ENCODE data around the gene CBFA2T3.

Gene CBFA2T3

DNA sequence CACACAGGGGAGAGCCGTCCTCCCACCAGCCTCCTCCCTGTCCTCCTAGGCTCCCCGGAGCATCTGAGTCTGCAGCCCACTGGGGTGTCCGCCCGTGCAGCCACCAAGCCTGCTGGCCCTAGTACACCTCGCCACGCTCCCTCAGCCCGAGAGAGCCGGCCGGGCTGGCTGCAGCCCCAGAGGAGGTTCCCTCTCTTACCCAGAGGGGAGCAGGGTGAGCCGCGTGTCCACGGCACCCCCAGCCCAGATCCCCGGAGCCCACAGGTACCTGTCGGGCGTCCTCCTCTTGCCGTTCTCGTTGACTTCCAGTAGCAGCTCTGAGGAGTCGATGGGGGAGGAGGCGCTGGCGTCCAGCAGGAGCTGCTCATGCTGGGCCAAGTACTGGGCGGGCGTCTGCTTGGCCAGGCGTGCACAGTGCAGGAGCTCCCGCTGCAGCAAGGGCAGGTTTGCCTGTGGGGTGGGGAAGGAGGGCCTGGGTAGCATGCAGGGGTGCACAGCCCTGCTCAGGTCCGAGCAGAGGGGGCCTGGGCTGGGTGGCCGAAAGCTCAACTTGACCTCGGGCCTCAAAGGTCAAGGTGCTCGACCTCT is 91.2 kb downstream of the CBFA2T3 start:
- DNase-seq = no peak

DNA sequence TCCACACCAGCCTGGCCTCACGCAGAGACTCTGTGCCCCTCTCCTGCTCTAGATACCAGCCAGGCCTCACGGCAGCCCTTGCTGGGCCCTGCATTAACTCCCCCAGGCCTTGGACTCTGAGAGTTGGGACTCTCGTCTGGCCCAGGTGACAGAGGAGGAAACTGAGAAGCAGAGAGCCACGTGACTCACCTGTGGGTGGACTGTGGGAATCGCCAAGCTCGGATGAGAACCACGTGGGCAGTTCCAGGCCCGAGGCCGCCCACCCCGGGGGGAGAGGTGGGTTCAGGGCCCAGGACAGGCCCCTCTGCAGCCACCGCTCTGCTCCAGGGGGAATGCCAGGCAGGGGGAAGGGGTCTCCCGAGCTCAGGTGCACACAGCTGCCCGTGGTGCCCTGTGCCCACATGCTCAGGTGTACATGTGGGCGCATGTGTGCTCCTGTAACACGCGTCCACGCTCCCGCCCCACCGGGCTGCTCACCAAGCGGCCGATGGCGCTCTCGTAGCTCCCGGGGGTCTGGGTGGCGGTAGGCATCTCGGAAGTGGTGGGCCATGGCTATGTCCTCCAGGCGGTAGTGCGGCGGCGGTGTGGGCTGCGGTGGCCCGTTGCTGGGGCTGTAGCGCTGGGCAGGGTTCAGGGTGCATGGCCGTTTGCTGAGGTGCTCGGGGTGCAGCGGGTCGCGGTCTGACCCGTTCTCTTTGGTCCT is 92.3 kb downstream of the CBFA2T3 start:
- no peak for DNase-seq

DNA sequence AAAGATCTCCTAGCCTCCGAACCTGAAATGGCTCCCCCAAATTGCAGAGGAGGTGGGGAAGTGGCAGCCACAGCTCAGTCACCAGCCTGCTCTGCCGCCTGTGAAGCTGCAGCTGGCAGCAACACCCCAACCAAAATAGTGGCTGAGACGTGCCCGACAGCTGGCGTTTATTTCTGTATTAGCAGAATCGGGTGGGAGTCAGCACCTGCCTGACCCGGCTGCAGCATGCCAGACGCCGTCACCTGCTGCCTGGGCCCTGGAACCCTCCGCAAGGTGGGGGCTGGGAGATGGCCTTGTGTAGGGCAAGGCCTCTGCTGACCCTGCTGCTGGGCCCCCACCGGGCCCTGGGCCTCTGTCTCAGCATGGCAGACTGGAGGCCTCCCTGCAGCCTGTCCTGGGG is 93.1 kb downstream of the CBFA2T3 start:
- no peak for DNase-seq

DNA sequence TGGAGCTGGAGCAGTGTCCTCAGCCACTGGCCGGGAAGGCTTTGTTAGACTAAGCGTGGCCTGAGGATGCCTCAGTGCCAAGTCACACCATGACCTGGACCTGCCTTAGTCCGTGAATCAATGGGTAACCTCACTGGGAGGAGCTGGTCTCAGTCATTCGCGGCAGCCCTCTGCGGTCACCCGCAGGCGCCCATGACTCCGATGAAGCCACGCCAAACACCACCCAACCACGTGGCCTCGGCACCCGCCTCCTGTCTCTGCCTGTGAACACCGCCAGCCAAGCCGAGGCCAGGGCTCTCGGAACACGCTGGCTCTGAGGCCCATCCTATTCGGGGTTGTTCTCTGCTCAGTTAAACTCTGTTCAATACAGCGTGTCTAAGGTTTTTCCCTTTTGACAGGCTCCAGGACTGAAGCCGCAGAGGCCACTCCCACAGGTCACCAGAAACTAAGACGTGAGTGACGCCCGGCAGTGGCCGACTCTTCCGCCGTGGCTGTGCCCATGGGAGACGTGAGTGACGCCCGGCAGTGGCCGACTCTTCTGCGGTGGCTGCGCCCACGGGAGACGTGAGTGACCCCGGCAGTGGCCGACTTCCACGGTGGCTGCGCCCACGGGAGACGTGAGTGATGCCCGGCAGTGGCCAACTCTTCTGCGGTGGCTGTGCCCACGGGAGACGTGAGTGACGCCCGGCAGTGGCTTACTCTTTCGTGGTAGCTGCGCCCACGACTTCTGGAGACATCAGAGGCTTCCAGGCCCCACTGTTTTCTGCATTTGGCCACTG is 93.7 kb downstream of the CBFA2T3 start:
- DNase-seq = no peak

DNA sequence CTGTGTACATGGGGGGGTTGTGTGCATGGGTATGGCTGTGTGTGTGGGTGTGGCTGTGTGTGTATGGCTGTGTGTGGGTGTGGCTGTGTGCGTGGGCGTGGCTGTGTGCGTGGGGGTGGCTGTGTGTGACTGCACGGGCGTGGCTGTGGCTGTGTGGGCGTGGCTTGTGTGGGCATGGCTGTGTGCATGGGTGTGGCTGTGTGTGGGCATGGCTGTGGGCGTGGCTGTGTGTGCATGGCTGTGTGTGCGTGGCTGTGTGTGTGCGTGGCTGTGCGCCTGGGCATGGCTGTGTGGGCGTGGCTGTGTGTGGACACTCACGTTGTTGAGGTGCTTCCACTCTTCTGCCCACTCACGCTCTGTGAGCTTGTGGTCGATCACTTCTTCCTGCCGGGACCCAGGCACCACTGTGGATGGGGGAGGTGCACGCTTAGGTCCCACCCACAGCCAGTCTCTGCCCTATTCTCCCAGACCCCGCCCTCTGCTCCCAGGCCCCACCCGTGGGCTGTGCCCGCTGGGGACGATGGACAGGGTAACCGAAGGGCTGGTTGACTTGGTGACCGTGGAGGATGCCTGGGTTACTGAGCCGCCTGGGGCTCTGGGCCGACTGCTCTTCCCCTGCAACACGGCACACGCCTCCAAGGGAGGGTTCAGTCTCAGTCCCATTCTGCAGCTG is 94.5 kb downstream of the CBFA2T3 start:
- no peak for DNase-seq

DNA sequence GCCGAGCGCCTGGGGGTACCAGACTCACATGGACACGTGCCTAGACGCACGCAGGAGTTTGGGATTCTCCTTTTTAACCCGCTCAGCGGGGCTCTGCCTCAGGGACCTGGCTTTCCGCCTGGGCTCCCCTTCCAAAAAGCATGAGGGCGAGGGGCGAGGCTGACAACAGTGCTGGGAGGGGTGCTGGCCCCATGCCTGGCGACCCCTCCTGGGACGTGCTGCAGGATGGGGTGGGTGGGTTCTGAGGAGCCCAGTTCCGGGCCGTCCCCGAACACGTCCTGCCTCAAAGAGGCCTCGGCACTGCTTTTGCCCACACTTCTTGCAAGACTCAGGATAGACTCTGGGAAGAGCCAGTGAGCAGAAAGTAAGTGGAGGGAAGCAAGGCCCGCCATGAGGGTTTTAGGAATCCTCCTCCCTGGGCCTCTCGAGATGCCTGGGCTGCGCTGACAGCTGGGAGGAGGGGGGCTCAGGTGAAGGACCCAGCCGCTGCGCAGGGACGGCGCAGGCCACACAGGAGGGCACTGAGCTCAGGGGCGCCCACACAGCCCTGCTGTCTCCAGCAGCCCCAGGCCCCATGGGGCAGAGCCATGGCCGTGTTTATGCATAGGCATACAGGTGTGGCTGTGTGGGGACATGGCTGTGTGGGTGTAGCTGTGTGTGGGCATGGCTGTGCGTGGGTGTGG is 95.2 kb downstream of the CBFA2T3 start:
- no peak for DNase-seq

DNA sequence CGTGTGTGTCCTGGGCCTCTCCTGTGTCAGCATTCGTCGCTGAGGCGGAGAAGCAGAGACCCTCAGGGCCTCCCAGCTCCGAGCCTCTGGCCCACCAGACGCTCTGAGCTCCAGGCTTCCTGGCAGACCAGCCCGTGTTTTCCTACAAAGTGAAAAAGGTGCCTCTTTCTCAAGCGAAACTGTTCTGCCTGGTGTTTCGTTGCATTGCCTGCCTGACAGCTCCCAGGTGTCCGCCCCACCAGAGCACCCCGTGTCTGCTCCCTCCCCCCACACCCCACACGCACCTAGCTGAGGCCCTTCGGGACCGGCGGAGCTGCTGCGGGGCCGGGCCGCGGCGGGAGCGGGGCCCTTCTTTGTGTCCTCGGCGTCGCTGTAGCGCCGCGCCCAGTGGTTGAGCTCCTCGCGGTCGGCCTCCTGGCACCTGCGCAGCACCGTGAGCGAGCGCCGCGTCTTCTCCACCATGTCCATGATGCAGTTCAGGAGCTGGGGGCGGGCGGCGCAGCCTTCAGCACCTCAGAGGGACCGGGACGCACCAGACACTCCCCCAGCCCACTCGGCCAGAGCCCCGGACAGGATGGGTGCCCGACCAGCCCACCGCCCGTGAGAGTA is 95.9 kb downstream of the CBFA2T3 start:
- no peak for DNase-seq

DNA sequence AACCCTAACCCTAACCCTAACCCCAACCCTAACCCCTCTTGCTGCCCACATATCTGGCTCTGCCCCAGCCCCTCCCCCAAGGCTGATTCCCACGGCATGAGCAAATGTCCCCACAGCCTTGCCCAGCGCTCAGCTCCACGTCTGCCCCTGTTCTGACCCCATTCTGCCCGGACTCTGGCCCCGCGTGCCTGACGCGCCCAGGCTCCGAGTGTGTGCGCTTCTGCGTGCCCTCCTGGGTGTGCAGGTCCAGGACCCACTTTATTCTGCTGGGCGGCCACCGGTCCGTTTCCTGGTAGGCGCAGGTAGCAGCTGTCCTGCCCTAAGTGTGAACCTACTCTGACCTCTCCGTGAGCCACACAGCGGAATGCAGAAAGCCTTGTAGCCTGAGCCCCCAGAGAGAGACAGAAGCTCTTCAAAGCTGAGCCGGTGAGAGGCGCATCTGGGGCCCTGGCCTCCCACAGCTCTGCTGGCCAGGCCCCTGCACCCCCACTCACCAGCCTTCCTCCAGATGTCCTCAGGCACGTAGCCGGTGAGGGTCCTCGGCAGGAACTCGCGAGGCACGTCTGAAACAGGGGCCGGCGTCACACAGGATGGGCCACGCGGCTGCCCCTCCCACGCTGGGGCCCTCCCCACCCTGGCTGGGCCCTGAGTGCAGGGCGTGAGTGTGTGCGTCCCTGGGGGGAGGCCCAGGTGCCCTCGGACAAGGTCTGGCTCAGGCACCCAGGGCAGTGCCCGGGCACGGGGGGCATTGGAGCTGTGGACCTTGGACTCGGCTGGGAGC is 96.6 kb downstream of the CBFA2T3 start:
- no peak for DNase-seq

DNA sequence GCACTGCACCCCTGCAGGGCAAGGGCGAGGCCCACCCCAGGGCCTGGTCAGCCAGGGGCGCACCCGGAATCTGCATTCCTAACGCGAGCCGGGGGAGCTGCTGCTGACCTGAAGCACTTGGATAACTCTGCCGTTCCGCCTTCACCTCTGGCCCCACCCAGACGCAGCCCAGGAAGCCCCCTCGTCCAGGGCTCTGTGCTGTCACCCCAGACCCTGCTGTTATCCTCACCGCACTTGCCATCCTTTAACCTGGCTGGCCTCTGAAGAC is 97.3 kb downstream of the CBFA2T3 start:
- DNase-seq = no peak

DNA sequence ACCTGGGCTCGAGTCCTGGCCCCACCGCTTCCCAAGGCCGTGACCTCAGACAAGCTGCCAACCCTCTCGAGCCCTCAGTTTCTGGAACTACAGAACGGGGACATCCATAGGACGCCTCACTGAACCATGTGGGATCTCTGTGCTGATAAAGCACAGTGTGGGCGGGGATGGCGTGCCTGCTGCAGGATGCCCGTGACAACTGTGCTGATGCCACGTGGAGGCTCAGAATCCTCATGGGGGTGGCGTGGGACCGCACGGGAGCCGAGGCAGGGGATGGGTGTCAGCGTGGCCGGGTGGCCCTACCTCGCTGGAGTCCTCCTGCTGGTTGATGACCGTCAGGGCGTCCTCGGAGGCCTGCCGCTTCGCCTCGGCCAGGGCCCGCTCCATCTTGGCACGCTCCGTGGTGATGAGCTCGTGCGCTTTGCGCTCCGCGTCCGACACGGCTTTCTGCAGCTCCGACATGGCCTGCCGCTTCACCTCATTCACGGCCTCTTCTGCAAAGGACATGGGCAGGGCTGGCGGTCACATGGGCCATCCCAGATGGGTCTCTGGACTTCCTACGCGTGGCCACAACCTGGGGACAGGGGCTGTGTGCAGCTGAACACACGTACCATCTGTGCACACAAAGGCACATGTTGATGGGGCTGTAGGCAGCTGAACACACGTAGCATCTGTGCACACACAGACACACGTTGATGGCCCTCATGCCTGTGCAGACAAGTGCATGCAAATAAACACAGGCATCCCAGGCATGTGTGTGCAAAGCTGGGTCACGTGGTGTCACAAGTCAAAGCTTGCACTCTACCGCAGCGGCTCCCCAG is 97.8 kb downstream of the CBFA2T3 start:
- no peak for DNase-seq

DNA sequence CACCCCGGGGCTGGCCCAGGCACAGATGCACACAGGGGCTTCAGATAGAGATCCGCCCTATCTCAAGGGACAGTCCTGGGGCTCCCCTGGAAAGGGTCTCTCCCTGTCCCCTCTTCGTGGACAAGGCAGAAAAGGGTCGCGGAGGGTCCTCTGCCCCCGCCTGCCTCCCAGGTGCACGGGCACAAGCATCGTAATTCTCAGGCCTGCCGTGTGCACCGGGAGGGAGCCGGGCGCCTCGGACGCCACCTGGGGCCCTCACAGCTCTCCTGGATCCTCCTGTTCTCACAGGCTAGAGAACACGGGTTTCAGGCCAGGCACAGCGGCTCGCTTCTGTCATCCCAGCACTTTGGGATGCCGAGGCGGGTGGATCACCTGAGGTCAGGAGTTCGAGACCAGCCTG is 98.7 kb downstream of the CBFA2T3 start:
- no peak for DNase-seq

DNA sequence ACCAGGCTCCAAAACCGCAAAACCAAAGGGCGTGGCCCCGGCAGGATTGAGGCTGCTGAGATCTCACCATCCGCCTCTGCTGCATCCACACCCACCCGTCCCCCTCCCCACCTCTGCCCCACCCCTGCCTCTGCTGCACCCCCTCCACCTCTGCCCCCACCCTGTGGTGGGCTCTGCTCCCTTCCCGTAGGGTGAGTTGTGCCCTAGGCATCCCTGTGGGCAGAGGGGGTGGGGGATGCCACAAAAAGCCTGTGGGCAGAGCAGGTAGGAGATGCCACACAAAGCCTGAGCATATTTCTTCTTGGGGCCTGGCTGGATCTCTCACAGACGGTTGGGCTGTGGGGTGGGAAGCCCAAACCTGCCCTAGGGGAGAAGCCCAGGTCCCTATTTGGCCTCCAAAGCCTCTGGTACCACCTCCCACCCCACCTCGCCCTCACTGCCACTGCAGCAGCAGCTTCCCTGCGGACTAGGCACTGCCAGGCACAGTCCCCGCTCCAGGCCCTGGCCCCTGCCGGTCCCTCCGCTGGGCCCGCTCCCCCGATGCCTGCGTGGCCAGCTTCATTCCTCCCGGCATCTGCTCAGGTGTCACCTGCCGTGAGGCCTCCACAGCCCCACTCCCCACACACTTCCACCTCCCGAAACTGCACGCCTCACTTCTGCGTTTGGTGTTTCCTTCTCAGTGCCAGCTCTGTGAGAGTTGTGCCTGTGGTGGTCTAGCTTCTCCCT is 99.3 kb downstream of the CBFA2T3 start:
- DNase-seq = no peak

DNA sequence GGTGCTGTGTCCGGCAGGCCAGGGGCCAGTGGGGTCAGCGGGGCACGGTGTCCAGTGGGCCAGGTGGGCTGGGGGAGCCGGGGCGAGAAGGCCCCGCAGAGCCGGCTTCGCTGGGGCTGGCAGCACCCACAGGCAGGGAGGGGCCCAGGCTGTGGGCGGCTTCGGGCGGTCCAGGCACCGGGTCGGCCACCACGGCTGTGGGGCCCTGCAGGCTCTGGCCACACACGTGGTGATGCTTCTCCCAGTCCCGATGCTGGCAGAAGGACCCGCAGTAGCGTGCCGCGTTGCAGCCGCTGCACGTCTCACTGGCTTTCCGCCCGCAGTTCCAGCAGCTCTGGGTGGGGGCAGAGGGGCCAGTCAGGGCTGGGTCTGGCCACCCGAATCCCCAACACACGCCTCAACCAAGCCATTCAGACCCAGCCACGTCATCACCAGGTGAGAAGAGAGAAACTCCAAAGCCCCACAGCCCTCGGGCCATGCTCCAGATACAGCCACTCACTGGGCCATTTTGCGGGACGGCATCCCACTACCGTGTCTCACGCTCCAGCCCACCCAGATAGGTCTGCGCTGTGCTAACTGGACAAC is 100.0 kb downstream of the CBFA2T3 start:
- DNase-seq = no peak

DNA sequence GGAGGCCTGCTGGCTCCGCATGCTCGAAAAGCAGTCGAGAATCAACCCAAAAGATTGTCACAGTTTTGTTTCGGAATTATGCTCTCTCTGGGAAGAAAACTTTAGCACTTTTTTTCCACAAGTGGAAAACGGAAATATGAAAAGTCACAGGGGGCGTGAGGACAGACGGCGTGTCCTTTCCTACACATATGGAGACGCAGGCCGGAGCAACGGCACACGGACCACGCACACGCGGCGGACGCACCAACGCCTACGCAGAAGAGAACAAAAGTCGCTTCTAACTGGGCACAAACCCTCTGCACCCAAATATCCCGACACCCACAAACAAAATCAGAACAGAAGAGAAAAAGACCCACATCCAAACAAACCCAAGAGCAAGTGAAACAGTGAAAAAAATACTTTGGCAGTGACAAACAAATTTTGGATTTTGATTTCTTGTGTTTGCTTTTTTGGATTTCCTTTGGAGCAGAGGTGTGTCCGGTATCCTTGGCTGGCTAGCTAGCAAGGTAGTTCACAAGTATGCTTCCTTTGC is 101.2 kb downstream of the CBFA2T3 start:
- no peak for DNase-seq

DNA sequence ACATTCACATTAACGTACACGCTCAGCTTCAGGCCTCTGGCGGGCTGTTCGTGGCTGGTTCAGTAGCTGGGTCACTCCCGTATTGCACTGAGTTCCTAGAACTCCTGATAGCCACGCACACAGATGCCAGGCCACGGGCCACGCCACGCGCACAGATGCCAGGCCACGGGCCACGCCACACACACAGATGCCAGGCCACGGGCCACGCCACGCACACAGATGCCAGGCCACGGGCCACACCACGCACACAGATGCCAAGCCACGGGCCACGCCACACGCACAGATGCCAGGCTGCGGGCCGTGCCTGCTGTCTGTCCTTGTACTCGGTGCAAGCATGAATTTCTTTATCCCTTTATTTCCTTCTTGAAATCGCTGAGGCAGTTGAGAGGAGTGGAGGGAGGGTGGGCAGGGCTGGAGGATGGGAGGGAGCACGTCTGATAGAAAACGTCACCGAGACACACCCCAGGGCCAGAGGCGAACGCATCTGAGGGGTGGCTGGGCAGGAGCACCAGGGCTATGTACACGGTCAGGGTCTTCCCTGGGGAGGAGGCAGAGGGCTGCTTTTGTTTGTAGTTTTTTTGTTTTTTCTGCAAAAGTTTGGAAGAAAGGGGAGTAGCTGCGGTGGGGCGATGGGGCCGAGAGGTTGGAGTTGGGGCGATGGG is 101.9 kb downstream of the CBFA2T3 start:
- no peak for DNase-seq

DNA sequence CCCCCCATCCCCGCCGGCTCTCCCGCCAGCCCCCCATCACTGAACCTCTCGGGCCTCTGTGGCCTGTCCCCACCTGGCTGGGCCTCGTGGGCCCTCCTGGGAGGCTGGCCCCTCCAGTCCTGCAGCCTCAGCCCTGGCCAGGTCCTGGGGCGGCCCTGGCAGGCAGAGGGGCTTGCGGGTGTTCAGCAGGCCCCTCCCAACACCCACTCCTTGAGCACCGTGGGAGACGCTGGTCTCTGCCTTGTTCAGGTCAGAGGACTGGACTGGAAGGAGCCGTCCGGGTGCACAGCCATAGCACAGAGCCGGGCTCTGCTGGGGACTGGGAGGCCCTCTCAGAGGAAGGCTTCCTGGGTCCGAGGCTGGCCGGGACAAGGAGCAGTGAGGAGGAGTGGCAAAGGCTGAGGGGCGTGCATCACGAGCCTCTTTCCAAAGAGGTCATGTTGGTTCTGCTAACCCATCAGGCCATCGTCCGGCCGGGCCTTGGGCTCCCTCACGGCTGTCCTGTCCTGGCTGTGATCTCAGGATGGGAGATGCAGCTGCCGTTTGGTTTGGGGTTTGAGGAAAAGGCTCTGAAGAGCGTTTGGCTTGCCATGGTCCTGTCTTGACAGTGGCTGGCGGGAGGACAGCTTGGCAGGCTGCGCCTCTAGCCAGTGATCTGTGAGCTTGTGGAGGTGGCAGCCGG is 104.2 kb downstream of the CBFA2T3 start:
- DNase-seq = no peak

DNA sequence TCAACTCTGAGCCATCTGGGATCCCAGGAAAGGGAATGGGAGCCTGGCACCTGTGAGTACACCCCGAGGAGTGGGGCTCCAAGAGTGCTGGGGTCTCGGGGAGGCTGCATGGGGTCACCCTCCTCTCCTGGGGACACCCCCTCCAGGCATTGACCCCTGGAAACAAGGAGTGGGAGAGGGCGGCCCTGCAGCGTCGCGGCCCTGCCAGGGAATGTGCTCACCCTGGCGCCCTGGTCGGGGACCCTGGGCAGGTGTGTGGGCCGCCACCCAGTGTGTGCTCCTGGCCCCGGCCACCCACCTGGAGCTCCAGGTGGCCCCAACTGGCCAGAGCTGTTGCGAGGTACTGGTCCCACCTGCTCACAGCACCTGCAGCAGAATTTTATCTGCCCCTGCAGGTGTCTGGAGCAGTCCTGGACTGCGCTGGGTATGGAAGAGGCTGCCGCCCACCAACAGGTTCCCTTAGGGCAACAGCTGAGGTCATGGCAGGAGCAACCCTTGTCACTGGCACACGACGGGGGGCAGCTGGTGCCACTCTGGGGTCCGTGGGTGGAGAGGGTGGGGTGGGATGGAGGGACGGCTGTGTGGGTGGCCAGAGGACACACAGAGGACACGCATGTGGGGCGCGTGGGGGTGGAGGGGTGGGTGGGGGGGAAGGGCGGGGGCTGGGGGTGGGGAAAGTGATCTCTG is 105.1 kb downstream of the CBFA2T3 start:
- DNase-seq = no peak

DNA sequence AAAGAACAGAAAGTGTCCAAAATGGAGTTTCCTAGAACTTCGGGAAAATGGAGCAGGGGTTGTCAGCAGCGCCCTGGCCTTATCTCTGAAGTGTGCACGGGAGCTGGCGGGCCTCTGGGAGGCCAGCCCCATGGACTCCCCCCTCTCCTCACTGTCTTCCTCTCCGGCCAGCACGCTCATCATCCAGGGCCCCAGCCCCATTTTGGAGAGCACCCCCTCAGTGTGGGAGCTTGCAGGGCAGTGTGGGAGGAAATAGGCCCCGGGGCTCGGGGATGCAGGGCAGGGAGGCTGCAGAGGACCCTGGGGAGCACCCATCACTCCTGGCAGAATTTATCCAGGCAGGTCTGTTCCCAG is 105.7 kb downstream of the CBFA2T3 start:
- DNase-seq = no peak
